WERI-Rb-1 (cell line): ENCODE data around the gene AJM1.

Source experiments
- DNase-seq: peaks from one replicate; pipeline ENCODE4 v3.0.0-alpha.2; 2020
- H3K27ac ChIP-seq: fragments of 250-450 bp; sonication (Bioruptor Pico); 2 replicates; pipeline ENCODE4 v1.5.1; 2020; ENCODE audit warnings: mild to moderate bottlenecking, moderate library complexity
- H3K27me3 ChIP-seq: fragments of 250-450 bp; sonication (Bioruptor Pico); 2 replicates; pipeline ENCODE4 v1.5.1; 2021; ENCODE audit warnings: mild to moderate bottlenecking, low read depth, moderate library complexity; ENCODE audit not compliant: insufficient read depth, severe bottlenecking
- H3K36me3 ChIP-seq: fragments of 250-450 bp; sonication (Bioruptor Pico); 2 replicates; pipeline ENCODE4 v1.5.1; 2020; ENCODE audit warnings: mild to moderate bottlenecking, moderate library complexity
- H3K4me3 ChIP-seq: 2 replicates; pipeline ENCODE4 v1.5.1; 2011; ENCODE audit warnings: low read depth, mild to moderate bottlenecking, control low read depth, low read length
- H3K9me3 ChIP-seq: fragments of 250-450 bp; sonication (Bioruptor Pico); 2 replicates; pipeline ENCODE4 v1.5.1; 2021; ENCODE audit warnings: mild to moderate bottlenecking, moderate library complexity; ENCODE audit not compliant: severe bottlenecking
- CTCF ChIP-seq: IDR thresholded peaks from 2 replicates; pipeline ENCODE4 v1.5.1; 2011; ENCODE audit warnings: low read depth, mild to moderate bottlenecking, control low read depth, inconsistent platforms, low read length

Gene AJM1

GRCh38 chr9:136847088-136847825 is 5.0 kb downstream of the AJM1 start:
- H3K36me3 ChIP-seq = peaks cover 29% of the 10 kb centered on the region
- no peaks in the 10 kb centered on the region for H3K27me3 ChIP-seq
- peak overlapping the region; percentile 98 for H3K27ac ChIP-seq
- DNase-seq = peak; percentile 71
- peak overlapping the region; percentile 72 for H3K4me3 ChIP-seq
- H3K9me3 ChIP-seq = no peaks in the 10 kb centered on the region
- TF ChIP-seq CTCF = no peak

- Histone ChIP-seq H3K27ac (peak overlapping the region; percentile 98), H3K27me3 (no peaks in the 10 kb centered on the region), H3K36me3 (peaks cover 33% of the 10 kb centered on the region), H3K9me3 (no peaks in the 10 kb centered on the region), H3K4me3 (peak overlapping the region; percentile 72)
- TF ChIP-seq CTCF = no peak
- peak; percentile 92 for DNase-seq
These were observed 5.6 kb downstream of the AJM1 start for GRCh38 chr9:136847826-136848392.

- no peaks in the 10 kb centered on the region for H3K9me3 ChIP-seq
- no peak for TF ChIP-seq CTCF
- H3K4me3 ChIP-seq = peak overlapping the region; percentile 72
- no peak for DNase-seq
- no peaks in the 10 kb centered on the region for H3K27me3 ChIP-seq
- peaks cover 33% of the 10 kb centered on the region for H3K36me3 ChIP-seq
- H3K27ac ChIP-seq = peak overlapping the region; percentile 98
These were observed 6.2 kb downstream of the AJM1 start for GRCh38 chr9:136848393-136849037.

- H3K36me3 ChIP-seq = peaks cover 34% of the 10 kb centered on the region
- no peak for TF ChIP-seq CTCF
- H3K9me3 ChIP-seq = no peaks in the 10 kb centered on the region
- H3K27ac ChIP-seq = peak within 1 kb of the TSS; percentile 98
- peak; percentile 99 for DNase-seq
- no peaks in the 10 kb centered on the region for H3K27me3 ChIP-seq
- peak within 1 kb of the TSS; percentile 72 for H3K4me3 ChIP-seq
These were observed 7.0 kb downstream of the AJM1 start, which contains the start of gene PHPT1 for GRCh38 chr9:136849038-136849959. TSS of gene PHPT1 (plus strand) at chr9:136849409. CDS start at chr9:136849431, 22 bp downstream.

GRCh38 chr9:136849960-136850865 is 7.9 kb downstream of the AJM1 start:
- no peak for DNase-seq
- peak overlapping the region; percentile 98 for H3K27ac ChIP-seq
- peak overlapping the region; percentile 72 for H3K4me3 ChIP-seq
- TF ChIP-seq CTCF = no peak
- peaks cover 41% of the 10 kb centered on the region for H3K36me3 ChIP-seq
- no peaks in the 10 kb centered on the region for H3K27me3 ChIP-seq
- H3K9me3 ChIP-seq = no peaks in the 10 kb centered on the region
